Astrocyte of the spinal cord (primary cell): ENCODE results near the gene ARG2.
"Not testable (repeated sequence)": the region's sequence is repeated elsewhere in the genome, so short reads cannot be mapped to it uniquely, and the experiment has no call there.

Source experiments
- DNase-seq: peaks from one replicate; pipeline ENCODE4 v3.0.0; 2011; ENCODE audit warnings: low read depth, low spot score
- H3K4me3 ChIP-seq: 2 replicates; pipeline ENCODE4 v1.5.1; 2011; ENCODE audit warnings: low read depth, mild to moderate bottlenecking, low read length, moderate library complexity
- CTCF ChIP-seq: IDR thresholded peaks from 2 replicates; pipeline ENCODE4 v1.5.1; 2012; ENCODE audit warnings: low read depth, mild to moderate bottlenecking, low read length, inconsistent platforms
- in situ Hi-C: cut with HindIII; loops from 2 replicates; pipeline ENCODE4 v1.10.0; 2017; ENCODE audit warnings: low sequenced_read_pairs

The ARG2 gene

GRCh38 chr14:67584978-67585377 lies 34.7 kb upstream of the ARG2 start:
- no peak for DNase-seq
- no peak overlapping the region for H3K4me3 ChIP-seq
- no peak for TF ChIP-seq CTCF
- in situ Hi-C loops, result no loop called here

GRCh38 chr14:67586369-67586768 lies 33.4 kb upstream of the ARG2 start:
- TF ChIP-seq CTCF, result no peak
- in situ Hi-C loops, result no loop called here
- H3K4me3 ChIP-seq, result no peak overlapping the region
- no peak for DNase-seq

GRCh38 chr14:67589204-67589770 lies 30.4 kb upstream of the ARG2 start:
- no peak for DNase-seq
- H3K4me3 ChIP-seq, result no peak overlapping the region
- in situ Hi-C loops, result no loop called here
- no peak for TF ChIP-seq CTCF

- DNase-seq, H3K4me3 ChIP-seq, in situ Hi-C loops: not testable (repeated sequence)
Measured at GRCh38 chr14:67593650-67594049, 26.1 kb upstream of the ARG2 start.

- DNase-seq, result no peak
- no peak for TF ChIP-seq CTCF
- H3K4me3 ChIP-seq, result no peak overlapping the region
- in situ Hi-C loops, result no loop called here
Measured at GRCh38 chr14:67595392-67595791, 24.3 kb upstream of the ARG2 start.

- in situ Hi-C loops, result no loop called here
- H3K4me3 ChIP-seq, result peak within 1 kb of the TSS; percentile 95
- DNase-seq, result peak; percentile 87
- TF ChIP-seq CTCF, result peak; percentile 54
Measured at GRCh38 chr14:67599698-67600561, 19.8 kb upstream of the ARG2 start, which contains the start of gene PIGH. TSS of gene PIGH (minus strand) at chr14:67600268. CDS start at chr14:67600203, 65 bp downstream.

- in situ Hi-C loops, DNase-seq: not testable (repeated sequence)
- peak overlapping the region; percentile 95 for H3K4me3 ChIP-seq
Measured at GRCh38 chr14:67600562-67600974, 19.2 kb upstream of the ARG2 start.
